HepG2 (cell line): ENCODE results near the gene CDC42EP1. TPM values are rescaled to one million over a fixed set of nuclear protein-coding genes. Genes with fewer than 3 reads are reported as not detected.
A peak's percentile ranks its signal among the peaks of the same experiment; 100 is the strongest.

ENCODE experiments used
- ADNP ChIP-seq: sonication (generic); formaldehyde crosslinking; IDR thresholded peaks from 2 replicates; pipeline ENCODE4 v1.4.0; 2020; ENCODE audit warnings: missing genetic modification reagents
- FIP1L1 ChIP-seq: fragments of 200-400 bp; formaldehyde crosslinking; IDR thresholded peaks from 2 replicates; pipeline ENCODE4 v1.6.1; 2018; ENCODE audit warnings: low read depth, mild to moderate bottlenecking, low read length, moderate library complexity, borderline replicate concordance; ENCODE audit not compliant: insufficient read depth
- JARID2 ChIP-seq: sonication (generic); formaldehyde crosslinking; IDR thresholded peaks from 2 replicates; pipeline ENCODE4 v1.8.1; 2023; ENCODE audit warnings: missing genetic modification reagents, inconsistent platforms; ENCODE audit not compliant: insufficient replicate concordance
- JDP2 ChIP-seq: sonication (generic); formaldehyde crosslinking; IDR thresholded peaks from 2 replicates; pipeline ENCODE4 v1.8.1; 2022; ENCODE audit warnings: missing genetic modification reagents, borderline replicate concordance
- MAFK ChIP-seq, 2 experiments: IDR thresholded peaks in 1 of 2; conservative IDR thresholded peaks in 1 of 2; 2 replicates each; pipeline ENCODE4 v1.6.1; 2011; ENCODE audit warnings: improper control_type of control experiment in 2 of 2, low read length in 2 of 2
- MED13 ChIP-seq: sonication (generic); formaldehyde crosslinking; IDR thresholded peaks from 2 replicates; pipeline ENCODE4 v1.5.0; 2020; ENCODE audit warnings: missing genetic modification reagents
- NCOA5 ChIP-seq: sonication (generic); formaldehyde crosslinking; IDR thresholded peaks from 2 replicates; pipeline ENCODE4 v1.4.0; 2020; ENCODE audit warnings: missing genetic modification reagents
- PRDM10 ChIP-seq: sonication (generic); formaldehyde crosslinking; IDR thresholded peaks from 2 replicates; pipeline ENCODE4 v1.4.0; 2020; ENCODE audit warnings: low read depth, missing genetic modification reagents
- SIX4 ChIP-seq: sonication (generic); formaldehyde crosslinking; IDR thresholded peaks from 2 replicates; pipeline ENCODE4 v1.4.0; 2020; ENCODE audit warnings: missing genetic modification reagents
- SKIL ChIP-seq: sonication (generic); formaldehyde crosslinking; IDR thresholded peaks from 2 replicates; pipeline ENCODE4 v1.8.0; 2022; ENCODE audit warnings: missing genetic modification reagents, mild to moderate bottlenecking, moderate library complexity, borderline replicate concordance
- WIZ ChIP-seq: sonication (generic); formaldehyde crosslinking; IDR thresholded peaks from 2 replicates; pipeline ENCODE4 v1.5.1; 2020; ENCODE audit warnings: mild to moderate bottlenecking, missing genetic modification reagents
- ZBTB7A ChIP-seq: sonication (generic); formaldehyde crosslinking; IDR thresholded peaks from 2 replicates; pipeline ENCODE4 v1.8.0; 2022; ENCODE audit warnings: mild to moderate bottlenecking, missing genetic modification reagents
- ZNF124 ChIP-seq: sonication (generic); formaldehyde crosslinking; IDR thresholded peaks from 2 replicates; pipeline ENCODE4 v1.4.0; 2020; ENCODE audit warnings: missing genetic modification reagents
- ZNF607 ChIP-seq: sonication (generic); formaldehyde crosslinking; IDR thresholded peaks from 2 replicates; pipeline ENCODE4 v1.5.1; 2020; ENCODE audit warnings: missing genetic modification reagents, mild to moderate bottlenecking, borderline replicate concordance
- ZNF737 ChIP-seq: sonication (generic); formaldehyde crosslinking; IDR thresholded peaks from 2 replicates; pipeline ENCODE4 v1.5.0; 2020; ENCODE audit warnings: missing genetic modification reagents, mild to moderate bottlenecking, borderline replicate concordance
- polyA plus RNA-seq, 8 experiments: library from polyadenylated mRNA; depleted of rRNA in 3 of 8; stranded (reverse) in 7 of 8; unstranded in 1 of 8; fragments of >200 nt; fragmentation: Illumina TruSeq in 4 of 8; extraction: Trizol in 4 of 8; gene quantifications; 2 replicates each; pipeline versions ENCODE4 v1.2.1 to v1.2.3, GENCODE V29; 2011 to 2016; ENCODE audit warnings: low read depth in 4 of 8, missing spikeins in 1 of 8, mixed read lengths in 1 of 8; ENCODE audit not compliant: insufficient read depth in 1 of 8
- total RNA-seq, 5 experiments: library from RNA; depleted of rRNA; stranded (reverse); fragments of >200 nt; fragmentation: Illumina TruSeq; extraction: Trizol; gene quantifications; 2 replicates each; pipeline ENCODE4 v1.2.3, GENCODE V29; 2016; ENCODE audit warnings: low read depth in 1 of 5
- TF ChIP-seq, protein P1 (sequence below): sonication (generic); formaldehyde crosslinking; IDR thresholded peaks from 2 replicates; pipeline ENCODE4 v1.5.0; 2020; ENCODE audit warnings: missing genetic modification reagents, mild to moderate bottlenecking, borderline replicate concordance
- TF ChIP-seq, protein P2 (sequence below): sonication (generic); formaldehyde crosslinking; conservative IDR thresholded peaks from 2 replicates; pipeline ENCODE4 v1.8.0; 2022; ENCODE audit warnings: low read depth, missing genetic modification reagents
- TF ChIP-seq, protein P3 (sequence below): sonication (generic); formaldehyde crosslinking; IDR thresholded peaks from 2 replicates; pipeline ENCODE4 v1.4.0; 2020; ENCODE audit warnings: missing genetic modification reagents, borderline replicate concordance

The CDC42EP1 gene
- total and polyA plus RNA-seq, 2 of the 13 experiments (the other 11 are each of a cell fraction or from before 2014, with no cell fraction given): 17.1 to 29.5 TPM

DNA sequence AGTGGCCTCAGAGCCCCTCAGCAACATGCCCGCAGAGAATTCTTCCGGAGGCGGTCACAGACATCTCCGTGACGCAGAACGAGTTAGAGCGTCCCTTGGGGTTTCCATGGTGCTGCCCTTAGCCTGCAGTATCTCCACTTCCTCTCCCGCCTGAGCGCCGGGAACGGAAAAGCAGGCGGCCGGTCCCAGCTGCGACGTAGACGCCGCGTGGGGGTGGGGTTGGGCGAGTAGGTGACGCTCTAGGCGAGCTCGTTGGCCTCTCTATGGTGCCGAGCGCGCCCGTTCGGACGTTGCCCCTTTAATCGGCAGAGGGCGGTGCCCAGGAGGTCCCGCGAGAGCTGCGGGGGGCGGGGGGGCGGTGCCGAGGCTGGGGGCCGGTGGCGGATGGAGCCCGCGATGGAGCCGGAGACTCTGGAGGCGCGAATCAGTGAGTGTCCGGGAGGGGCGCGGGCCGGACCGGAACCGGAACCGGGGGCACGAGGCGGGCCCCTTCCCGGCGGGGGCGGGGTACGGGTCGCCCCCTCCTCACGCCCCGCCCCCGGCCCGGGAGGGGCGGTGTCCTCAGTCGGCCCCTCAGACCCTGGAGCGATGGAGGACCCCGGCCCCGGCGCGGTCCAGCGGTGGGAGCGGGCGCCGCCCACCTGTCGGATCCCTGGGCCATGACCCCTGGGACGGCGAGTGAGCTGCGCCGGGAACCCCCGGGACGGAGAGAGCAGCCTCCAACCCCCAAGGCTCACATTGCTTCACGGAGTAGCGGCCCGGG is 48.4 kb downstream of the CDC42EP1 start, which contains the start of gene GGA1 (continued):
- TF ChIP-seq JDP2: no peak
- TF ChIP-seq ZBTB7A: peak; percentile 65; the same call in 1 of the 2 replicates
- no peak for TF ChIP-seq JARID2 (CRISPR knock-in tag)
- TF ChIP-seq ZNF607 (CRISPR knock-in tag): peak; percentile 90
- TF ChIP-seq WIZ (CRISPR knock-in tag): no peak
- no peak for TF ChIP-seq ADNP (CRISPR knock-in tag)
- TF ChIP-seq FIP1L1: no peak
- TF ChIP-seq, protein P1, sequence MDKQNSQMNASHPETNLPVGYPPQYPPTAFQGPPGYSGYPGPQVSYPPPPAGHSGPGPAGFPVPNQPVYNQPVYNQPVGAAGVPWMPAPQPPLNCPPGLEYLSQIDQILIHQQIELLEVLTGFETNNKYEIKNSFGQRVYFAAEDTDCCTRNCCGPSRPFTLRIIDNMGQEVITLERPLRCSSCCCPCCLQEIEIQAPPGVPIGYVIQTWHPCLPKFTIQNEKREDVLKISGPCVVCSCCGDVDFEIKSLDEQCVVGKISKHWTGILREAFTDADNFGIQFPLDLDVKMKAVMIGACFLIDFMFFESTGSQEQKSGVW: no peak
- TF ChIP-seq SIX4 (CRISPR knock-in tag): 0 out of 2 replicates have a peak, but pooled peaks have one; percentile 8
- TF ChIP-seq NCOA5: no peak
- TF ChIP-seq, protein P2, sequence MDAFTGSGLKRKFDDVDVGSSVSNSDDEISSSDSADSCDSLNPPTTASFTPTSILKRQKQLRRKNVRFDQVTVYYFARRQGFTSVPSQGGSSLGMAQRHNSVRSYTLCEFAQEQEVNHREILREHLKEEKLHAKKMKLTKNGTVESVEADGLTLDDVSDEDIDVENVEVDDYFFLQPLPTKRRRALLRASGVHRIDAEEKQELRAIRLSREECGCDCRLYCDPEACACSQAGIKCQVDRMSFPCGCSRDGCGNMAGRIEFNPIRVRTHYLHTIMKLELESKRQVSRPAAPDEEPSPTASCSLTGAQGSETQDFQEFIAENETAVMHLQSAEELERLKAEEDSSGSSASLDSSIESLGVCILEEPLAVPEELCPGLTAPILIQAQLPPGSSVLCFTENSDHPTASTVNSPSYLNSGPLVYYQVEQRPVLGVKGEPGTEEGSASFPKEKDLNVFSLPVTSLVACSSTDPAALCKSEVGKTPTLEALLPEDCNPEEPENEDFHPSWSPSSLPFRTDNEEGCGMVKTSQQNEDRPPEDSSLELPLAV (CRISPR knock-in tag): no peak
- peak; percentile 44; the same call in 1 of the 2 replicates for TF ChIP-seq PRDM10 (CRISPR knock-in tag)
- TF ChIP-seq SKIL (CRISPR knock-in tag): no peak
- TF ChIP-seq ZNF124 (CRISPR knock-in tag): 0 out of 2 replicates have a peak, but pooled peaks have one; percentile 36
- no peak for TF ChIP-seq MAFK (conservative IDR thresholded peaks at IDR 0.05 in 1 of 2, IDR thresholded peaks at IDR 0.05 in 1 of 2; ENCODE audit: low read length in 2 of 2)
- peak; percentile 42; the same call in 1 of the 2 replicates for TF ChIP-seq MED13 (CRISPR knock-in tag)
- no peak for TF ChIP-seq ZNF737
- TF ChIP-seq, protein P3, sequence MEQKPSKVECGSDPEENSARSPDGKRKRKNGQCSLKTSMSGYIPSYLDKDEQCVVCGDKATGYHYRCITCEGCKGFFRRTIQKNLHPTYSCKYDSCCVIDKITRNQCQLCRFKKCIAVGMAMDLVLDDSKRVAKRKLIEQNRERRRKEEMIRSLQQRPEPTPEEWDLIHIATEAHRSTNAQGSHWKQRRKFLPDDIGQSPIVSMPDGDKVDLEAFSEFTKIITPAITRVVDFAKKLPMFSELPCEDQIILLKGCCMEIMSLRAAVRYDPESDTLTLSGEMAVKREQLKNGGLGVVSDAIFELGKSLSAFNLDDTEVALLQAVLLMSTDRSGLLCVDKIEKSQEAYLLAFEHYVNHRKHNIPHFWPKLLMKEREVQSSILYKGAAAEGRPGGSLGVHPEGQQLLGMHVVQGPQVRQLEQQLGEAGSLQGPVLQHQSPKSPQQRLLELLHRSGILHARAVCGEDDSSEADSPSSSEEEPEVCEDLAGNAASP (CRISPR knock-in tag): peak; percentile 75
